HepG2 (cell line): ENCODE measurements around the gene RBM23. TPM values are rescaled to one million over a fixed set of nuclear protein-coding genes. Genes with fewer than 3 reads are reported as not detected.

ENCODE experiments used
- IRF2 ChIP-seq: IDR thresholded peaks from 2 replicates; pipeline ENCODE4 v1.6.1; 2018; ENCODE audit warnings: missing genetic modification reagents, missing compliant biosample characterization
- JUN ChIP-seq: sonication (generic); formaldehyde crosslinking; IDR thresholded peaks from 2 replicates; pipeline ENCODE4 v1.4.0; 2020; ENCODE audit warnings: mild to moderate bottlenecking, missing genetic modification reagents
- NCOA1 ChIP-seq: sonication (generic); formaldehyde crosslinking; IDR thresholded peaks from 2 replicates; pipeline ENCODE4 v1.9.0; 2021; ENCODE audit warnings: missing genetic modification reagents
- NCOA5 ChIP-seq: sonication (generic); formaldehyde crosslinking; IDR thresholded peaks from 2 replicates; pipeline ENCODE4 v1.4.0; 2020; ENCODE audit warnings: missing genetic modification reagents
- PCBP2 ChIP-seq: fragments of 200-400 bp; formaldehyde crosslinking; optimal IDR thresholded peaks from 2 replicates; pipeline ENCODE3; 2018; ENCODE audit warnings: low read length, low read depth; ENCODE audit not compliant: poor library complexity, severe bottlenecking
- SRSF1 ChIP-seq: fragments of 200-400 bp; formaldehyde crosslinking; optimal IDR thresholded peaks from 2 replicates; pipeline ENCODE3; 2017; ENCODE audit warnings: mild to moderate bottlenecking, low read depth, low read length, moderate library complexity
- TBL1XR1 ChIP-seq: fragments of 150-350 bp; IDR thresholded peaks from 2 replicates; pipeline ENCODE4 v1.6.1; 2014; ENCODE audit warnings: borderline replicate concordance, low read length; ENCODE audit not compliant: partially characterized antibody
- THAP8 ChIP-seq: sonication (generic); formaldehyde crosslinking; IDR thresholded peaks from 2 replicates; pipeline ENCODE4 v1.5.1; 2020; ENCODE audit warnings: missing genetic modification reagents, mild to moderate bottlenecking, borderline replicate concordance
- ZBTB3 ChIP-seq: sonication (generic); formaldehyde crosslinking; IDR thresholded peaks from 2 replicates; pipeline ENCODE4 v1.4.0; 2020; ENCODE audit warnings: low read depth, mild to moderate bottlenecking, moderate library complexity, missing genetic modification reagents, borderline replicate concordance
- ZGPAT ChIP-seq: IDR thresholded peaks from 2 replicates; pipeline ENCODE4 v1.6.1; 2016; ENCODE audit warnings: mild to moderate bottlenecking
- ZIK1 ChIP-seq: sonication (generic); formaldehyde crosslinking; IDR thresholded peaks from 2 replicates; pipeline ENCODE4 v1.5.0; 2020; ENCODE audit warnings: mild to moderate bottlenecking, low read depth, missing genetic modification reagents, borderline replicate concordance
- ZNF12 ChIP-seq: sonication (generic); formaldehyde crosslinking; IDR thresholded peaks from 2 replicates; pipeline ENCODE4 v1.5.0; 2020; ENCODE audit warnings: missing genetic modification reagents
- ZNF205 ChIP-seq: IDR thresholded peaks from 2 replicates; pipeline ENCODE4 v1.6.1; 2018; ENCODE audit warnings: missing biosample characterization, missing genetic modification reagents
- ZNF296 ChIP-seq: sonication (generic); formaldehyde crosslinking; conservative IDR thresholded peaks from 2 replicates; pipeline ENCODE4 v1.5.0; 2020; ENCODE audit warnings: mild to moderate bottlenecking, missing genetic modification reagents
- ZNF552 ChIP-seq: sonication (generic); formaldehyde crosslinking; IDR thresholded peaks from 2 replicates; pipeline ENCODE4 v1.9.0; 2022; ENCODE audit warnings: missing genetic modification reagents, mild to moderate bottlenecking, borderline replicate concordance
- ZNF768 ChIP-seq: sonication (generic); formaldehyde crosslinking; IDR thresholded peaks from 2 replicates; pipeline ENCODE4 v1.4.0; 2020; ENCODE audit warnings: missing genetic modification reagents
- ZNF800 ChIP-seq: sonication (generic); formaldehyde crosslinking; IDR thresholded peaks from 2 replicates; pipeline ENCODE4 v1.4.0; 2020; ENCODE audit warnings: missing genetic modification reagents
- ZNF891 ChIP-seq: sonication (generic); formaldehyde crosslinking; IDR thresholded peaks from 2 replicates; pipeline ENCODE4 v1.5.0; 2020; ENCODE audit warnings: mild to moderate bottlenecking, missing genetic modification reagents
- ZZZ3 ChIP-seq: sonication (generic); formaldehyde crosslinking; IDR thresholded peaks from 2 replicates; pipeline ENCODE4 v1.4.0; 2020; ENCODE audit warnings: missing genetic modification reagents, mild to moderate bottlenecking, borderline replicate concordance
- polyA plus RNA-seq, 8 experiments: library from polyadenylated mRNA; depleted of rRNA in 3 of 8; stranded (reverse) in 7 of 8; unstranded in 1 of 8; fragments of >200 nt; fragmentation: Illumina TruSeq in 4 of 8; extraction: Trizol in 4 of 8; gene quantifications; 2 replicates each; pipeline versions ENCODE4 v1.2.1 to v1.2.3, GENCODE V29; 2011 to 2016; ENCODE audit warnings: low read depth in 4 of 8, missing spikeins in 1 of 8, mixed read lengths in 1 of 8; ENCODE audit not compliant: insufficient read depth in 1 of 8
- total RNA-seq, 5 experiments: library from RNA; depleted of rRNA; stranded (reverse); fragments of >200 nt; fragmentation: Illumina TruSeq; extraction: Trizol; gene quantifications; 2 replicates each; pipeline ENCODE4 v1.2.3, GENCODE V29; 2016; ENCODE audit warnings: low read depth in 1 of 5
- TF ChIP-seq, protein P1 (sequence below): sonication (generic); formaldehyde crosslinking; IDR thresholded peaks from 2 replicates; pipeline ENCODE4 v1.8.1; 2023; ENCODE audit warnings: missing genetic modification reagents, inconsistent platforms, borderline replicate concordance
- TF ChIP-seq, protein P2 (sequence below): sonication (generic); formaldehyde crosslinking; IDR thresholded peaks from 2 replicates; pipeline ENCODE4 v1.9.0; 2022; ENCODE audit warnings: low read depth, missing genetic modification reagents

Gene RBM23
- total and polyA plus RNA-seq, 2 of the 13 experiments (the other 11 are each of a cell fraction or from before 2014, with no cell fraction given): 1.5 to 2.1 TPM

DNA sequence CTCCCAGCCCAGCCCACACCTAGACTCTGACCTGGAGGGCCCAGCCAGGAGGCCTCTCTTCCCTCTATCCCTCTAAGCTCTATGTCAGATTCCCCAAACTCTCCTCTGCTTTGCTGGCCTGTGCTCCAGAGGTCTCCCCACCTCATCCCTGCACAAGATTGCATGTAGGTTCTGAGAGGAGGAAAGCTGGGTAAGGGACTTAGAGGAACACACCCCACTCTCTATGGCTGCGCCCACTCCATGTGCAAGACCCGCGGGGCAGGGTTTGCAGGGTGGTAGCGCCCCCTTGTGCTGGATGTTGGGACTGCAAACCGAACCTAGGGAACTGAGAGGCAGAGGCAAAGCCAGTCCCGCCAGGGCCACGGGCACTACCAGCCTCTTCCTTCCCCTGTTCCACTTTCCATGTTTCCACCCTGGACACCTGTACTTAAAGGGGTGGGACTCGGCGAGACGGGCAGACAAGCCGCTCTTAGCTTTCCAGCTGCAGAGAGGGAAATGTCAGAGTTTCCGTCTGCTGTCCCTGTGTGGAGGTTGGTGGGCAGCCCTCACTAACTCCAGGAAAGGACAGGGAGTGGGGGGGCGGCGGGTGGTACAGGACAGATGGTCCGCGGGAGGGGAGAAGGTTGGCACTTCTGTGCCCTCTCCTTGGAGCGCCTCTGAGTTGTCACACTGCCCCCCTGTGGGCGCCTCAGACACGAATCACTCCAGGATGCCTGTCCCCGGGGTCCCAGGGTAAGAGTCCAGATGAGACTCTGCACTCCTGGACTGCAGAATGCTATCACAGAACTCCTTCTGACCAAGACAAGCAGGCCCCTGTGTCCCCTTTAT, 65.8 kb downstream of the RBM23 start (continued):
- TF ChIP-seq SRSF1 (no peak), IRF2 (CRISPR knock-in tag) (peak; percentile 93), JUN (CRISPR knock-in tag) (peak; percentile 86), ZGPAT (CRISPR knock-in tag) (peak; percentile 88), ZNF768 (CRISPR knock-in tag) (peak; percentile 76; the same call in 1 of the 2 replicates), THAP8 (no peak), NCOA1 (CRISPR knock-in tag) (peak; percentile 64; the same call in 1 of the 2 replicates), TBL1XR1 (no peak), ZNF205 (CRISPR knock-in tag) (0 out of 2 replicates have a peak, but pooled peaks have one; percentile 9), ZNF12 (peak; percentile 79), ZIK1 (peak; percentile 92; the same call in 1 of the 2 replicates), PCBP2 (peak; percentile 17), ZNF296 (CRISPR knock-in tag) (peak; percentile 82; the same call in 1 of the 2 replicates), ZBTB3 (CRISPR knock-in tag) (0 out of 2 replicates have a peak, but pooled peaks have one; percentile 86), ZNF891 (CRISPR knock-in tag) (peak; percentile 99), ZNF552 (CRISPR knock-in tag) (peak; percentile 92; the same call in 1 of the 2 replicates), NCOA5 (no peak), ZNF800 (CRISPR knock-in tag) (peak; percentile 82), ZZZ3 (CRISPR knock-in tag) (peak; percentile 86; the same call in 1 of the 2 replicates)
- TF ChIP-seq, protein P1, sequence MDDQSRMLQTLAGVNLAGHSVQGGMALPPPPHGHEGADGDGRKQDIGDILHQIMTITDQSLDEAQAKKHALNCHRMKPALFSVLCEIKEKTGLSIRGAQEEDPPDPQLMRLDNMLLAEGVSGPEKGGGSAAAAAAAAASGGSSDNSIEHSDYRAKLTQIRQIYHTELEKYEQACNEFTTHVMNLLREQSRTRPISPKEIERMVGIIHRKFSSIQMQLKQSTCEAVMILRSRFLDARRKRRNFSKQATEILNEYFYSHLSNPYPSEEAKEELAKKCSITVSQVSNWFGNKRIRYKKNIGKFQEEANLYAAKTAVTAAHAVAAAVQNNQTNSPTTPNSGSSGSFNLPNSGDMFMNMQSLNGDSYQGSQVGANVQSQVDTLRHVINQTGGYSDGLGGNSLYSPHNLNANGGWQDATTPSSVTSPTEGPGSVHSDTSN (CRISPR knock-in tag): no peak
- TF ChIP-seq, protein P2, sequence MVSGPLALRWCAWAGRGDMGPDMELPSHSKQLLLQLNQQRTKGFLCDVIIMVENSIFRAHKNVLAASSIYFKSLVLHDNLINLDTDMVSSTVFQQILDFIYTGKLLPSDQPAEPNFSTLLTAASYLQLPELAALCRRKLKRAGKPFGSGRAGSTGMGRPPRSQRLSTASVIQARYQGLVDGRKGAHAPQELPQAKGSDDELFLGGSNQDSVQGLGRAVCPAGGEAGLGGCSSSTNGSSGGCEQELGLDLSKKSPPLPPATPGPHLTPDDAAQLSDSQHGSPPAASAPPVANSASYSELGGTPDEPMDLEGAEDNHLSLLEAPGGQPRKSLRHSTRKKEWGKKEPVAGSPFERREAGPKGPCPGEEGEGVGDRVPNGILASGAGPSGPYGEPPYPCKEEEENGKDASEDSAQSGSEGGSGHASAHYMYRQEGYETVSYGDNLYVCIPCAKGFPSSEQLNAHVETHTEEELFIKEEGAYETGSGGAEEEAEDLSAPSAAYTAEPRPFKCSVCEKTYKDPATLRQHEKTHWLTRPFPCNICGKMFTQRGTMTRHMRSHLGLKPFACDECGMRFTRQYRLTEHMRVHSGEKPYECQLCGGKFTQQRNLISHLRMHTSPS (CRISPR knock-in tag): peak; percentile 94
